Cardiac fibroblast (primary cell): ENCODE measurements around the gene OR9G4.
A peak's percentile ranks its signal among the peaks of the same experiment; 100 is the strongest.

Experiments
- DNase-seq, 2 donors: peaks; one replicate each; pipeline versions ENCODE4 v3.0.0 to v3.0.0-alpha.2; 2010; ENCODE audit warnings: low read depth in 2 of 2
- H3K4me3 ChIP-seq, 2 donors: replicated peaks in 1 of 2; 1 replicate in 1 of 2; 2 replicates in 1 of 2; pipeline ENCODE4 v1.5.1; 2011; ENCODE audit warnings: low read depth in 2 of 2, low read length in 2 of 2, mild to moderate bottlenecking in 2 of 2, moderate library complexity in 1 of 2
- TF ChIP-seq, protein P1 (sequence below): IDR thresholded peaks from one replicate; pipeline ENCODE4 v1.5.1; 2011; ENCODE audit warnings: low read depth, mild to moderate bottlenecking, low read length, inconsistent platforms

OR9G4 gene

DNA sequence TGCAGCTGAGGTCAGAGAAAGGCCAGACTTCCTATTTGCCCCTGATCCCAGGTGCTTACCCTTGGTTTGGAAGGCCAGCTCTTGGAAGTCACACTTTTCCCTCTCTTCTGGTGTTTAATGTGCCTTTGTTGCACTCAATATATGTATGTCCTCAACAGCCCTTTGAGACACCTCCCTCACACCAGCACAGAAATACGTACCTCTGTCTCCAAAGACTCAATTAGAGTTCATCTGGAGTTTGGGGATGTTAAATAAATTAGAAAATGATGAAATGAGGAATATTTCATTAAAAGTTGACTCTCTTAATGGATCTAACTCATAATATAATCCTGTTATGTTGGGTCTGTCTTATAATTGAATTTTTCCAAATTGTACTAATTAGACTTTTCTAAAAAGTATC is at the start of gene OR9G4:
TSS of gene OR9G4 (minus strand) at position 101 of the 400 bp plus-strand sequence. CDS start 4,931 bp downstream, outside the sequence.
- no peak within 1 kb of the TSS for H3K4me3 ChIP-seq
- no peak for DNase-seq
- TF ChIP-seq, protein P1, sequence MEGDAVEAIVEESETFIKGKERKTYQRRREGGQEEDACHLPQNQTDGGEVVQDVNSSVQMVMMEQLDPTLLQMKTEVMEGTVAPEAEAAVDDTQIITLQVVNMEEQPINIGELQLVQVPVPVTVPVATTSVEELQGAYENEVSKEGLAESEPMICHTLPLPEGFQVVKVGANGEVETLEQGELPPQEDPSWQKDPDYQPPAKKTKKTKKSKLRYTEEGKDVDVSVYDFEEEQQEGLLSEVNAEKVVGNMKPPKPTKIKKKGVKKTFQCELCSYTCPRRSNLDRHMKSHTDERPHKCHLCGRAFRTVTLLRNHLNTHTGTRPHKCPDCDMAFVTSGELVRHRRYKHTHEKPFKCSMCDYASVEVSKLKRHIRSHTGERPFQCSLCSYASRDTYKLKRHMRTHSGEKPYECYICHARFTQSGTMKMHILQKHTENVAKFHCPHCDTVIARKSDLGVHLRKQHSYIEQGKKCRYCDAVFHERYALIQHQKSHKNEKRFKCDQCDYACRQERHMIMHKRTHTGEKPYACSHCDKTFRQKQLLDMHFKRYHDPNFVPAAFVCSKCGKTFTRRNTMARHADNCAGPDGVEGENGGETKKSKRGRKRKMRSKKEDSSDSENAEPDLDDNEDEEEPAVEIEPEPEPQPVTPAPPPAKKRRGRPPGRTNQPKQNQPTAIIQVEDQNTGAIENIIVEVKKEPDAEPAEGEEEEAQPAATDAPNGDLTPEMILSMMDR: no peak

DNA sequence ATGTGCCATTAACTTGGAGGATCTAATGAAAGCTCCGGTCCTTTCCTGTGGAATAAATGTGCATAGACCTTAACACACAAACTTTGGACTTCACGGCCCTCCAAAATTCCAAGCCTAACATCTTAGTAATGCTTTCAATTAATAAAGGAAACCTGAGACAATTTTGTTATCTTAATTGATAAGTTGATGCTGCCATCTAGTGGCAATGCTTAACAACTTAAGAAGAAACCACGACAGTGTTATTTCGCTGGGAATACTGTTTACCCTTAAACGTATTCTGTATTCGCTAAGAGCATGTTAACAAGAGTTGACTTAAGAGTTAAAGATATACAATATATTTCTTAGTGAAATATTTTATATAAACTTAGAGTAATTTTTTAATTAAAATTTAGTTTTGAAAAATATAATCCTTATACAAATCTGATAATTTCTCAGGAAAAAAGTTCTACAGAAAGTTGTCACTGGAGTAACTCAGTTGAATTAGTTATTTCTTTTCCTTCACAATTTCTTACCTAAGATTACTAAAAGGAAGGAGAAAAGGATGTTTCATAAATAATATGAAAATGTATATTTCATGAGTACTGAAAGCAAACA is 35.0 kb upstream of the OR9G4 start:
- H3K4me3 ChIP-seq: no peak overlapping the region
- TF ChIP-seq, protein P1: peak; percentile 40
- DNase-seq: peak; percentile 69 to 80

DNA sequence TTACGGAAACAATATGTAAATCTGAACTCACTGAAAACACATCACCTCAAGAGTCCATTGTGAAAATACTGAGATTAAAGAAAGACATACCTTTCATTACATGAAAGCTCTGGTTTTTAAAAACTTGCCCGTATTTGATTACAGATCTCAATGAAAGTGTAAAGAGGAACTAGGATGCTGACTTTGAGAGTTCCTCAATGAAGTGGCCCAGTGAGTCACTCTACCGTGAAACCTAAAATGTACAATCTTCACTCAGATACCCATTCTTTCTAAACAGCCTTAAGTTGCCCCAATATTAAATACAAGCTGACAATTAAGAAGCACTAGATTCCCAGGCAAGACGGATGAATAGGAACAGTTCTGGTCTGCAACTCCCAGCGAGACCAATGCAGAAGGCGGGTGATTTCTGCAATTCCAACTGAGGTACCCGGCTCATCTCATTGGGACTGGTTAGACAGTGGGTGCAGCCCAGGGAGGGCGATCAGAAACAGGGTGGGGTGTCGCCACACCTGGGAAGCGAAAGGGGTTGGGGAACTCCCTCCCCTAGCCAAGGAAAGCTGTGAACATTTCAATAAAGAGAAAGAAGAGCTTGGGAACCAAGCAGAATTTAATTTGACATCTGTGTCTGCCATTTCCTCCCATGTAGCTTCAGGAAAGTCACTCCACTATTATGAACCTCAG is 33.8 kb upstream of the OR9G4 start:
- TF ChIP-seq, protein P1: no peak
- no peak for DNase-seq
- H3K4me3 ChIP-seq: no peak overlapping the region

DNA sequence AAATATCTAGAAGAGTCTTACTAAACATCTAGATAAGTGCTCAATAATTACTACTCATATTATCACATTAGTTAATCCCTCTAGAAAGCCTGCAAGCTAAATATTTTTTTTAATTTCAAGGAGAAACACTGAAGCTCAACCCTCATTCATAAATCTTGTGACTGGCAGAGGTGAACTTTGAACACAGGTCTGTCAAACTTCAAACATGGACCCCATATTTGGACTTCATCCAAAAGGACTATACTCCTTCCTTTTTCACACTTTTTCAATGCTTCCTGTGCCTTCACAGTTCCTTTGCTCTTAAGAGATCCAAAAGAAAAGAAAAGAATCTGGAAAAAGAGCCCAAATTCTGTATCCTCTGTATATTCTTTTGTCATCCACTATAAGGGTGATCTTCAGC is 28.3 kb upstream of the OR9G4 start:
- H3K4me3 ChIP-seq: no peak overlapping the region
- TF ChIP-seq, protein P1: no peak
- DNase-seq: no peak

DNA sequence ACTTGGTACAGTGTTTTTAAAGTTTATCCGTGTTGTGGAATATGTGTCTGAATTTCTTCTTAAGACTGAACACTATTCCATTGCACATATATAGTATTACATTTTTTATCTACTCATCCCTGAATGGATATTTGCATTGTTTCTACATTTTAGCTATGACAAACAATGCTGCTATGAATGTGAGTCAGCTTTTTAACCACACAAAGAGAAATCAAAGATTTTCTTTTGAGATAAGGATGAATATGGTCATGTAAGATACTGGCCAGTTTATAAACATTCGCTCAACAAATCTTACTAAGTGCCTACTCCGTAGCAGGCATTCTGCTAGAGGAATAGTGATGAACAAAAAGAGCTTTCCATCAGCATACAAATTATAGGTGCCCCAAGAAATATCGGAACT is 16.5 kb upstream of the OR9G4 start:
- DNase-seq: no peak
- no peak overlapping the region for H3K4me3 ChIP-seq
- TF ChIP-seq, protein P1: no peak

DNA sequence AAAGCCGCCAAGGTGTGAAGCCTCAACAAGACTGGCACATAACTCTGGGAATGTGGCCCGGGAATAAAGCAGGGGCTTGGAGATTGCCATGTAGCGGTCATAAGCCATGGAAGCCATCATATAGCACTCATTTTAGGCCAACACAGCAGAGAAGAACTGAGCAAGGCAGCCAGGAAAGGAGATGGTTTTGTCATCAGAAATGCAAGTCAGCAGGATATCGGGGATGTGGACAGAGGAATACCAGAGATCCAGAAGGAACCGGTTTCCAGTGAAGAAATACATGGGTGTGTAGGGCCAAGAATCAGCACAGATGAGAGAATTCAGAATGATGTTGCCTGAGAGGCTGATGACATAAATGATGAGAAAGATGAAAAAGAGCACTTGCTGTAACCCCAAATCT is 3.0 kb upstream of the OR9G4 start:
- DNase-seq: no peak
- TF ChIP-seq, protein P1: no peak
- H3K4me3 ChIP-seq: no peak overlapping the region
